ENCODE data around the gene CYBB. TPM values are rescaled to one million over a fixed set of nuclear protein-coding genes. Genes with fewer than 3 reads are reported as not detected.

The CYBB gene
- total and polyA plus RNA-seq, 2 of the 4 experiments (the other 2 are of a cell fraction): not detected

- no CpG with 5 or more reads among the region's 4 CpGs for WGBS, 2 experiments (ENCODE audit: extremely low coverage in 2 of 2, insufficient read length in 1 of 2)
- intact Hi-C loops (cut with micrococcal nuclease): no loop called here
- H2BK5ac ChIP-seq (ENCODE audit: low read depth, low read length, poor library complexity, severe bottlenecking): no peak overlapping the region
These were observed 3.4 kb downstream of the CYBB start for GRCh38 chrX:37783305-37783704.

More at GRCh38 chrX:37783305-37783704, 3.4 kb downstream of the CYBB start:
- TF ChIP-seq CHD1 (IDR thresholded peaks at IDR 0.05; ENCODE audit: low read depth, low read length) (no peak), FOS (IDR thresholded peaks at IDR 0.05; ENCODE audit: low read depth, low read length) (no peak), RAD21 (IDR thresholded peaks at IDR 0.05; ENCODE audit: low read length) (no peak), RFX5 (IDR thresholded peaks at IDR 0.05; ENCODE audit: low read depth, low read length) (no peak), CTCF (conservative IDR thresholded peaks at IDR 0.05; ENCODE audit: low read depth, low read length) (no peak), MXI1 (IDR thresholded peaks at IDR 0.05; ENCODE audit: borderline replicate concordance, low read depth, low read length) (no peak), SMC3 (IDR thresholded peaks at IDR 0.05; ENCODE audit: low read depth, low read length) (no peak), MAZ (IDR thresholded peaks at IDR 0.05; ENCODE audit: borderline replicate concordance, low read depth, low read length) (no peak), POLR2A (IDR thresholded peaks at IDR 0.05; ENCODE audit: low read depth, low read length) (no peak), CEBPB (IDR thresholded peaks at IDR 0.05; ENCODE audit: low read depth, low read length) (no peak)
- TF ChIP-seq, protein P1, sequence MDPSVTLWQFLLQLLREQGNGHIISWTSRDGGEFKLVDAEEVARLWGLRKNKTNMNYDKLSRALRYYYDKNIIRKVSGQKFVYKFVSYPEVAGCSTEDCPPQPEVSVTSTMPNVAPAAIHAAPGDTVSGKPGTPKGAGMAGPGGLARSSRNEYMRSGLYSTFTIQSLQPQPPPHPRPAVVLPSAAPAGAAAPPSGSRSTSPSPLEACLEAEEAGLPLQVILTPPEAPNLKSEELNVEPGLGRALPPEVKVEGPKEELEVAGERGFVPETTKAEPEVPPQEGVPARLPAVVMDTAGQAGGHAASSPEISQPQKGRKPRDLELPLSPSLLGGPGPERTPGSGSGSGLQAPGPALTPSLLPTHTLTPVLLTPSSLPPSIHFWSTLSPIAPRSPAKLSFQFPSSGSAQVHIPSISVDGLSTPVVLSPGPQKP (IDR thresholded peaks at IDR 0.05; ENCODE audit: borderline replicate concordance, low read depth, low read length): no peak
- no peak overlapping the region for H3K14ac ChIP-seq (replicated peaks; ENCODE audit: low read depth, low read length)
- H3K4me1 ChIP-seq (ENCODE audit: control insufficient read depth, insufficient read depth, low read length): no peaks in the 10 kb centered on the region
- no peaks in the 10 kb centered on the region for H4K20me1 ChIP-seq (ENCODE audit: insufficient read depth, low read length)
- no peak overlapping the region for H4K8ac ChIP-seq (ENCODE audit: low read depth in 2 of 2, low read length in 2 of 2)
- H3K27ac ChIP-seq (ENCODE audit: insufficient read depth, low read length): no peak overlapping the region
- no peak overlapping the region for H3K4ac ChIP-seq (ENCODE audit: low read depth, low read length)
- H3K23ac ChIP-seq (ENCODE audit: low read depth, low read length): no peak overlapping the region
- H3K4me3 ChIP-seq (ENCODE audit: insufficient read depth, low read depth, low read length): no peak overlapping the region
- H3K18ac ChIP-seq (ENCODE audit: low read depth, low read length): no peak overlapping the region
- no peak overlapping the region for H4K5ac ChIP-seq (ENCODE audit: low read depth, low read length)
- no peaks in the 10 kb centered on the region for H3K9me1 ChIP-seq (ENCODE audit: insufficient read depth, low read length)
- dilution Hi-C loops (cut with HindIII; ENCODE audit: low sequenced_read_pairs, unreplicated experiment) (no loop called here), in situ Hi-C loops (cut with MboI; ENCODE audit: low sequenced_read_pairs) (no loop called here)
- POLR2A ChIA-PET (ENCODE audit: unreplicated experiment): no interaction called here
- H4K91ac ChIP-seq (ENCODE audit: insufficient read depth, low read depth, low read length): no peak overlapping the region
- H2AFZ ChIP-seq (replicated peaks; ENCODE audit: low read length, poor library complexity): no peak overlapping the region
- no peak overlapping the region for H2BK20ac ChIP-seq (ENCODE audit: low read depth, low read length)
- no peak overlapping the region for H3K56ac ChIP-seq (ENCODE audit: extremely low read depth, insufficient read depth, low read length)
- H3K79me1 ChIP-seq (ENCODE audit: low read depth in 1 of 2, low read length in 2 of 2): no peaks in the 10 kb centered on the region
- H2AK5ac ChIP-seq (ENCODE audit: low read depth, low read length): no peak overlapping the region
- DNase-seq (no peak), ATAC-seq (ENCODE audit: low read depth) (no peak)
- BruUV-seq (replicated peaks): no TSS peak
- CTCF ChIA-PET: no interaction called here
- no peak overlapping the region for H2AK9ac ChIP-seq (replicated peaks; ENCODE audit: low read depth, low read length, poor library complexity)
- H3K9ac ChIP-seq (ENCODE audit: low read depth, low read length): no peak overlapping the region
- H3K27me3 ChIP-seq (ENCODE audit: control insufficient read depth, insufficient read depth, low read length): peaks cover 2% of the 10 kb centered on the region; the same call in 1 of the 2 replicates
- H3K36me3 ChIP-seq (ENCODE audit: control insufficient read depth, insufficient read depth, low read length): no peaks in the 10 kb centered on the region
- H3K4me2 ChIP-seq (ENCODE audit: low read depth, low read length): no peak overlapping the region
- no peak overlapping the region for H2BK15ac ChIP-seq (ENCODE audit: low read depth, low read length)
- H2BK120ac ChIP-seq (ENCODE audit: low read depth, low read length): no peak overlapping the region
- H3K9me3 ChIP-seq (ENCODE audit: control insufficient read depth, insufficient read depth, low read length): no peaks in the 10 kb centered on the region

Data from IMR-90 (cell line).